Measurements from ENCODE around the gene ETS2. TPM values are rescaled to one million over a fixed set of nuclear protein-coding genes. Genes with fewer than 3 reads are reported as not detected.

ETS2 gene
- total RNA-seq, 4 donors from 2014 or later, result 36.6 to 92.2 (median 56.3) TPM

- H3K27me3 ChIP-seq, result no peaks in the 10 kb centered on the region
- H3K9me3 ChIP-seq, result no peaks in the 10 kb centered on the region
- intact Hi-C loops (cut with DNase I), result no loop called here
- H3K4me1 ChIP-seq, result peaks cover 0 to 20% of the 10 kb centered on the region in 2 donors
- no peak overlapping the region for H3K4me3 ChIP-seq (replicated peaks in 1 of 3)
- DNase-seq, result no peak
- WGBS, 2 donors, result 89 to 90% methylated on average over 13 of the region's 13 CpGs
- TF ChIP-seq POLR2A (IDR thresholded peaks at IDR 0.05), result no peak
- TF ChIP-seq, protein P1, sequence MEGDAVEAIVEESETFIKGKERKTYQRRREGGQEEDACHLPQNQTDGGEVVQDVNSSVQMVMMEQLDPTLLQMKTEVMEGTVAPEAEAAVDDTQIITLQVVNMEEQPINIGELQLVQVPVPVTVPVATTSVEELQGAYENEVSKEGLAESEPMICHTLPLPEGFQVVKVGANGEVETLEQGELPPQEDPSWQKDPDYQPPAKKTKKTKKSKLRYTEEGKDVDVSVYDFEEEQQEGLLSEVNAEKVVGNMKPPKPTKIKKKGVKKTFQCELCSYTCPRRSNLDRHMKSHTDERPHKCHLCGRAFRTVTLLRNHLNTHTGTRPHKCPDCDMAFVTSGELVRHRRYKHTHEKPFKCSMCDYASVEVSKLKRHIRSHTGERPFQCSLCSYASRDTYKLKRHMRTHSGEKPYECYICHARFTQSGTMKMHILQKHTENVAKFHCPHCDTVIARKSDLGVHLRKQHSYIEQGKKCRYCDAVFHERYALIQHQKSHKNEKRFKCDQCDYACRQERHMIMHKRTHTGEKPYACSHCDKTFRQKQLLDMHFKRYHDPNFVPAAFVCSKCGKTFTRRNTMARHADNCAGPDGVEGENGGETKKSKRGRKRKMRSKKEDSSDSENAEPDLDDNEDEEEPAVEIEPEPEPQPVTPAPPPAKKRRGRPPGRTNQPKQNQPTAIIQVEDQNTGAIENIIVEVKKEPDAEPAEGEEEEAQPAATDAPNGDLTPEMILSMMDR (IDR thresholded peaks at IDR 0.05), result no peak
- H3K27ac ChIP-seq, result peak overlapping the region; percentile 33 to 50 (median 40)
- H3K36me3 ChIP-seq, result no peaks in the 10 kb centered on the region
These were observed 37.2 kb upstream of the ETS2 start for GRCh38 chr21:38768471-38769063.

- H3K27me3 ChIP-seq, result no peaks in the 10 kb centered on the region
- H3K4me3 ChIP-seq (replicated peaks in 1 of 3), result no peak overlapping the region
- intact Hi-C loops (cut with DNase I), result no loop called here
- TF ChIP-seq, protein P1 (IDR thresholded peaks at IDR 0.05), result no peak
- no peak for TF ChIP-seq POLR2A (IDR thresholded peaks at IDR 0.05)
- 80 to 83% methylated on average over 8 to 9 of the region's 9 CpGs for WGBS, 2 donors
- H3K9me3 ChIP-seq, result no peaks in the 10 kb centered on the region
- peak in 1 of 2 donors; percentile 40 for DNase-seq
- H3K36me3 ChIP-seq, result no peaks in the 10 kb centered on the region
- H3K27ac ChIP-seq, result peak overlapping the region in 1 of 3 donors; percentile 40
- H3K4me1 ChIP-seq, result peaks cover 0 to 20% of the 10 kb centered on the region in 2 donors
These were observed 36.4 kb upstream of the ETS2 start for GRCh38 chr21:38769191-38769780.

DNA sequence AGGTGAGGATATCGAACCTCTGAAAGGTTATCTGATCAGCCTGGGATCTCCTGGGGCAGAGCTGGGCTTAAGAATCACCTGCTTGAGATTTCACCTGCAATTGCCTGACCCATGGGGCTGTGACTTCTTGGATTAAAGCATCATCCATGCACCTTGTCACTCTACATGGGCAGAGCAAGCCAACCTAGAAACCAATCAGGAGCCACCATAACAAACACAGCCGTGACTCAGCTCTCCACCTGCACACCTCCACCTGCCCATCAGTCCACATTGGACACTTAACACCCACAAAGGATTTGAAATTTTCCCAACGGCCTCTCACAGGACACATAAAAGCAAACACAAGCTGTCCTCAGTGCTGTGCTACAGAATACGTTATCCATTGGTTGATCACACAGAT lies 35.1 kb upstream of the ETS2 start:
- H3K9me3 ChIP-seq, result no peaks in the 10 kb centered on the region
- H3K4me1 ChIP-seq, result peaks cover 4 to 20% of the 10 kb centered on the region in 2 donors
- intact Hi-C loops (cut with DNase I), result no loop called here
- H3K27me3 ChIP-seq, result no peaks in the 10 kb centered on the region
- no peak overlapping the region for H3K27ac ChIP-seq
- H3K36me3 ChIP-seq, result no peaks in the 10 kb centered on the region
- no peak for DNase-seq
- H3K4me3 ChIP-seq (replicated peaks in 1 of 3), result no peak overlapping the region
- TF ChIP-seq POLR2A (IDR thresholded peaks at IDR 0.05), result no peak
- TF ChIP-seq, protein P1 (IDR thresholded peaks at IDR 0.05), result no peak
- 75 to 81% methylated on average over 4 of the region's 4 CpGs for WGBS, 2 donors

DNA sequence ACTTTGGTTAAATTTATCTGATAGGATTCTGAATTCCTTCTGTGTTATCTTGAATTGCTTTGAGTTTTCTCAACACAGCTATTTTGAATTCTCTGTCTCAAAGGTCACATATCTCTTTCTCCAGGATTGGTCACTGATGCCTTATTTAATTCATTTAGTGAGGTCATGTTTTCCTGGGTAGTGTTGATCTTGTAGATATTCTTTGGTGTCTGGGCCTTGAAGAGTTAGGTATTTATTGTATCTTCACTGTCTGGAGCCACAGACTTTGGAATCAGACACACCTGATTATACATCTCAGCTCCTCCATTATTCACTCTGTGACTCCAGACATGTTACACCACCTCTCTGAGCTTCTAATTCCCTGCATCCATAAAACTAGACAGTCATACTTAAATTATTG lies 34.2 kb upstream of the ETS2 start:
- no peaks in the 10 kb centered on the region for H3K9me3 ChIP-seq
- TF ChIP-seq, protein P1 (IDR thresholded peaks at IDR 0.05), result no peak
- no peak for DNase-seq

GRCh38 chr21:38772646-38773045 lies 33.1 kb upstream of the ETS2 start:
- intact Hi-C loops (cut with DNase I), result no loop called here
- Histone ChIP-seq H3K4me3 (replicated peaks in 1 of 3) (no peak overlapping the region), H3K9me3 (no peaks in the 10 kb centered on the region), H3K27ac (no peak overlapping the region), H3K36me3 (no peaks in the 10 kb centered on the region), H3K4me1 (peaks cover 5 to 16% of the 10 kb centered on the region in 2 donors), H3K27me3 (no peaks in the 10 kb centered on the region)
- TF ChIP-seq, protein P1 (IDR thresholded peaks at IDR 0.05), result no peak
- TF ChIP-seq POLR2A (IDR thresholded peaks at IDR 0.05), result no peak
- DNase-seq, result no peak

More for the DNA sequence above, 34.2 kb upstream of the ETS2 start:
- H3K27me3 ChIP-seq, result no peaks in the 10 kb centered on the region
- intact Hi-C loops (cut with DNase I), result no loop called here
- no peaks in the 10 kb centered on the region for H3K36me3 ChIP-seq
- H3K4me1 ChIP-seq, result peaks cover 5 to 20% of the 10 kb centered on the region in 2 donors
- no peak overlapping the region for H3K27ac ChIP-seq
- H3K4me3 ChIP-seq (replicated peaks in 1 of 3), result no peak overlapping the region

Measured in thyroid gland (tissue), 4 donors.